Measurements from ENCODE around the gene YTHDF1.
"Not testable (repeated sequence)": the region's sequence is repeated elsewhere in the genome, so short reads cannot be mapped to it uniquely, and the experiment has no call there.

YTHDF1 gene

DNA sequence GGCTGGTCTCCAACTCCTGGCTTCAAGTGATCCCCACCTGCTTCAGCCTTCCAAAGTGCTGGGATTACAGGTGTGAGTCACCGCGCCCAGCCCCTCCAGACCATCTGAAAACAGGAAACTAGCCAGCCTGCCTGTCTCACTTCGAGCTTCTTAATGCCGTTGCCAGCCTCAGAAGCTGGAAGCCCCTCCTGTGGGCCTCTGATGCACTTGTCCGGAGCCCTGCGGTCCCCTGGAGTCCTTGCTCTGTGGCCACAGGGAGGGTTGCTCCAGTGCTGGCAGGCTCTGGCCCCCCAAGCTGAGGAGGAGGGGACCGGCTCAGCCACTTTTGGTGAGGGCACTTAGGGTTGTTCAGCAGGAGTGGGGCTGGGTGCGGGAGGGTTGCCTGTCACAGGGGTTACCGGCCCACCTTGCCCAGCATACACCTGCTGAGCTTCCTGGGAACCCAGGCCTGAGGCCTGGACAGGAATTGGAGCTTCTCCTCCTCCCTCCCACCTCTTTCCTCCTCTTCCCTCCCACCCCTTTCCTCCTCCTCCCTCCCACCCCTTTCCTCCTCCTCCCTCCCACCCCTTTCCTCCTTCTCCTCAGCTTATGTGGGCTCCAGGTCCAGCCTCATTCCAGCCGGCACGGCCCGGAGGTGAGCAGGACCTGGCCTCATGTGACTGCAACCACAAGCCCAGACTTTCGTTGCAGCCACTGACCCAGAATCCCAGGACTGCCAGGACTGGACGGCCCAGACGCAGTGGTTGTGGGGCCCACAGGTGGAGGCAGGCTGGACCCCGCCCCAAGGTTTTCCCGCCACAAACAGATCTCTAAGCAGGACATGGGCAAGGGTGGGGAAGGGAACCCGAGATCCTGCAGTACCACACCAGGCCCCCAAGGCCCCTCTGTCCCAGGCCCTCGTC is 10.4 kb upstream of the YTHDF1 start:
- FAIRE-seq = no peak

DNA sequence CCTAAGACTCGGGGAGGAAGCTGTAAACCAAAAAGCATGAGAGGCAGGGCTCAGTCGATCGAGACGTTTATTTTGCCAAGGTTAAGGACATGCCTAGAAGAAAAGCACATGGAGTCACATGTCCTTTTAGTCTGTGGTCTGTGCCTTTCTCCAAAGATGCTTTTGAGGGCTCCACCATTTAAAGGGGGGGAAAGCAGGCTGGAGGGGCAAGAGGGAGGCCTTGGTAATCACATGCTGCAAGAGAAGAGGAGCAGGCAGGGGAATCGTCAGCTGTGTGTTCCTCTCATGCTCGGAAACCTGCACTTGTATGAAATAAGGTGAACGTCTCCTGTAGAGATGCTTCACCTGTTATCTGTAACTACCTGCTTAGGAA is 9.1 kb upstream of the YTHDF1 start:
- FAIRE-seq = no peak

DNA sequence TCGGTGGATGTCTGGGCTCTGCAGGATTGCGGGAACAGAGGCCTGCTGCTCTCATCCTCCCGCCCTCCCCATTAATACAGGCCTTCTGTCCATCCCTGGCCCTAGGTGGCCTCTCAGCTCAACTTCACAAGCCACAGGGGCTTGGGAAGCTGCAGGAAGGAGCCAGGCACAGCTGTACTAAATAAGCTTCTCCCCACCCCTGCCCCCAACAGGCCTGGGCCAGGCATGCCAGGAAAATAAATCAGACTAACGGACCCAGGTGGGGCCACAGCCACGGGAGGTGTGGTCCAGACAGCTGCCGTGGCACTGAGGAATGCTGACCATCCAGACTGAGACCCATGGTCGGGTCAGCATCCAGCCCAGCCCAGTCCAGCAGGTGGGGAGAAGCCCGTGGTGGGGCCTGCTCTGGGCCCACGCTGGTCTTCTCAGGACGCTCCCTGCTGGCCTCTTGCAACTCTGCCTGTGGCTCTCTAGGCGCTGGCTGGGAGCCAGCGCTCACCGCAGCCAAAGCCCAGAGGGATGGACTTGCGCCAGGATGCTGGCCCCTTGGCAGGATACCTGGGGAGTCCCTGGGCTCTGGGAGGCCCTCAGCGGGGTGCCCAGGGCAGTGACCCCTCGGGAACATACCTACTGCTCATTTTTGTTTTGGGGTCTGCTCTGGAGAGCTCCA is 8.6 kb upstream of the YTHDF1 start:
- no peak for FAIRE-seq

DNA sequence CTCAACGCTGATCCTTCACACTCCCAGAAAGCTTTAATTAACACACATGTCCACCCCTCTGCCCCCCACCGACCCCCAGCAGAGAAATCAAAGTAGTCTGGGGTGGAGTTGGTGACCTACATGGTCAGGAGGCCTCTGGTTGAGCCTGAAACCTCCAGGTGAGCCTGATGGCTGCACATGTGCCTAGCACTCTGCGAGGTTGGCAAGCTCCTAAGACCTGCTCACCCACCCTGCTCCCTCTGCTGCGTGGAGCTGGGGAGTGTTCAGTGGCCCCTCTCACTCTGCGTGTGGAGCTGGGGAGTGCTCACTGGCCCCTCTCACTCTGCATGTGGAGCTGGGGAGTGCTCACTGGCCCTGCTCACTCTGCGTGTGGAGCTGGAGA is 7.9 kb upstream of the YTHDF1 start:
- no peak for FAIRE-seq

DNA sequence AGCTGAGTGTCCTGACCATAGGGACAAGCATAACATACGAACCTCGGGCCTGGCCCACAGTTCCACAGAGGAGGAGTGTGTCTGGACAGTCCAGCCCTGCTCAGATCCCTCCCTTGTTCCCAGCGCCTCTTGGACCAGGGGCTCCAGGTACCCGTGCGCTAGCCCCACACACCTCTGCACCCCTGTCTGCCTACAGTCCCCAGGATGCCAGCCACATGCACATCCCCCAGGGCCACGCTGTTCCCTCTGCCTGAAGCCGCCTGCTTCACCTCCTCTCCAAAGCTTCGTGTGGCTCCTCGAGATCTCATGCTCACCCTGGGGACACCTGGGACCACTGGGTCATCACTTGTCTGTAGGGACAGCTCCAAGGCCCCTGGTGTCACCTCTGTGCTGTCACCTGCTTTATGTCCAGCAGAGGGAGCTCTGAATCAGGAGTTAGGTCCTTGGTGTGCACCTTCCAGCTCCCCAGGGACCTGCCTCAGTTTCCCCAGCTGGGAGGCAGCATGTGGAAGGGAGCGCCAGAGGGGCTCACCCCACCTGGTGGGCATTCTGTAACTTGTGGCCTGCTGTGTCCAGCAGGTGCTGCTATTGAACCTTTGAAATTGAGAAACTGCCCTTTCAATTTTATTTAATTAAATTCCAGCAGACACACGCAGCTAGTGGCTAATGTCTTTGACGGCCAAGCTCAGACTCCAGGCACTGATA is 7.3 kb upstream of the YTHDF1 start:
- no peak for FAIRE-seq

DNA sequence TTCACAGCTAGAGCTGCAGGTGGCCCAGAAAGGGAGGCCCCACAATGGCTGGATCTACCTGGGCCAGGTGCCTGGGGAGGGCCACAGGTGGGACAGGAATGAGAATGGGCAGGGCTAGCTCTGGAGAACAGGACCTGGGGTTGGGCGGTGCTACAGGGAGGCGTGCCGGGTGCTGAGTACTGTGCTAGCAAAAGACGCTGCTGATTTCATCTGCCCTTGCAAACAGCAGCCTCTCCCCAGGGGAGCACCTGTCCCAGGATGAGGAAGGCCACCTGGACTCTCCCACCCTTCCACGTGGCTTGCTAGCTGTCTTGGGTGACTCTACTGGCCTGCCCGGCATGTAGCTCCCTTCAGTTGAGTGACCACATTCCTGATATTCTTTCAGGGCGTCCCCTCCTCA is 6.6 kb upstream of the YTHDF1 start:
- FAIRE-seq = no peak

DNA sequence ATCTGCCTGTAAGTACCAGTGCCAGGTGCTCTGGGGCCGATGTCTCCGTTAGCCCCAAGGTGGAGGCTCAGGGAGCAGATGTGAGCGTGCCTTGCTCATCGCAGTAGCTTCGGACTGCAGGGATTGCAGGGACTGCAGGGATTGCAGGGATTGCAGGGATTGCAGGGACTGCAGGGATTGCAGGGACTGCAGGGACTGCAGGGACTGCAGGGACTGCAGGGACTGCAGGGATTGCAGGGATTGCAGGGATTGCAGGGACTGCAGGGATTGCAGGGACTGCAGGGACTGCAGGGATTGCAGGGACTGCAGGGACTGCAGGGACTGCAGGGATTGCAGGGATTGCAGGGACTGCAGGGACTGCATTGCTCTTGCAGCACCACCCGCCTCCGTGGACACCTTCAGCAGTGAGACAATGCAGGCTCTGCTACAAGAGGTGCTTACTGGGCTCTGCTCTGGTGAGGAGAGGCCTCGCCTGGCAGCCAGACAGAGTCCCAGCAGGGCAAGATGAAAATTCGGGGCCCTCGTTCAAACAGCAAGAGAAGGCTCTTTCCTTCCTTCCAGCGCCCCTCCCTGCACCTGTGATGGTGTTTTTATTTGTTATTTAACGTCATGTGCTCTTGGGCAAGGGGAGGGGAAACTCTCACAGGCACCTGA is 5.6 kb upstream of the YTHDF1 start:
- FAIRE-seq = not testable (repeated sequence)

DNA sequence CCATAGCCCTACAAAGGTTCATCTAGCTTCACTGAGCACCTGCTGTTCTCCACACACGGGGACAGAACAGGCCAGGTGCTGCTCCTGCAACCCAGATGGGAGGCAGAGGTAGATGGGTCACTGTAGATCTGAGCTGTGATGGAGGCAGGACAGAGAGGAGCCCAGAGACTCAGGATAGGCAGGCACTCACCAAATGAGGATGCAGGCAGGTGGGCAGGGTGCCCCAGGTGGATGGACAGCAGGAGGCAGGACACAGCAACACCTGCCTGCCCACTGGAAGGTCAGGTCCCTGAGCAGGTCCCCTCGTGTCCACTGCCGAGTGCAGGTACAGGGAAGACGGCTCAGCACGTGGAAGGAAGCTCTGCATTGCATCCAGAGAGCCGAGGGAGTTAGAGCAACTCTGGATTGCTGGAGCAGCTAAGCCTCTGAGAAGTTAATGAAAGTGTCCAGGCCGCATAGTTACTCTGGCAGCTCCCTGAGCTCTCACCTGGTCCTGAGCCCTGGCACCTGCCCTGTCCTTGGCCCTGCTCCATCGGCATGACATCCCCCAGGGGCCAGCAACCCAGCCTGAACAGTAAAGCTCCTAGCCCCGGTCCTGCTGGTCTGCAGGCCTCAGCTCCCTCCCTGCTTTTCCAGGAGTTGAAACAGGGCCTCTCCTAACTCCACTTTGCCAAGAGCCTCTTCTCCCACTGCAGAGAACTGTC is 4.9 kb upstream of the YTHDF1 start:
- no peak for FAIRE-seq

DNA sequence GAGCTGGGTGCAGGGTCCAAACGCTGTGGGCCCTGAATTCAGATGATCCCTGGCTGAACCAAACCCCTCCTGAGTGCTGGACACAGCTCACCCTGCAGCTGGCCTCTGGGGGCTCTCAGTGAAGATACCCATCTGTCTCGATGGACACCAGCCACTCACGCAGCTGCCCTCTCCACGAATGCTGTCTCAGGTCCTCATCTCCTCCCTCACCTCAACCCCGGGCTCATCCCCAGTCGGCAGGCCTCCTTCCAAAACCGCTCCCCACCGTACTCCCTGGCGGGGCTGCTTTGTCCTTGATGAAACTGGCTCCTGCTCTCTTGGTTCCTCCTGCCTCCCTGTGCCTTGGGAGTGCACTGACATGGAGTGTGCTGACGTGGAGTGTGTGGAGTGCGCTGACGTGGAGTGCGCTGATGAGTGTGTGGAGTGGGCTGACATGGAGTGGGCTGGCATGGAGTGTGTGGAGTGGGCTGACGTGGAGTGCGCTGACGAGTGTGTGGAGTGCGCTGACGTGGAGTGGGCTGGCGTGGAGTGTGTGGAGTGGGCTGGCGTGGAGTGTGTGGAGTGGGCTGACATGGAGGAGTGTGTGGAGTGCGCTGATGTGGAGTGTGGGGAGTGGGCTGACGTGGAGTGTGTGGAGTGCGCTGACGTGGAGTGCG is 4.1 kb upstream of the YTHDF1 start:
- no peak for FAIRE-seq

DNA sequence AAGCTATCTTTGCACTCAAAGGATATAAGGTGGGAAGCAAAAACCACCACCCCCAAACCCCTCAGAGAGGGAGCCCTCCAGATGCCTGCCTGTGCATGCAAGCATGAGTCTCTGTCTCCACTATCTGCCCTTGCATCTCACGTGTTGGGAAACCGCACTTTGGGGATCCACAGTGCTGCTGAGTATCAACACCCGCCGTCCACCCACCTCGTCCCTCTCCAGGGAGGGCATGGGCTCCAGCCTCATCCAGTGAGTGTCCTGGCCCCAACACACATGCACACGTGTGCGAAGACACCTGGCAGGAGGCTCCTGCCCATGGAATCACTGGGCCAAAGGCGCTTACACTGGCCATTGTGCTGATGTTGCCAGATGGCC is 3.5 kb upstream of the YTHDF1 start:
- no peak for FAIRE-seq

DNA sequence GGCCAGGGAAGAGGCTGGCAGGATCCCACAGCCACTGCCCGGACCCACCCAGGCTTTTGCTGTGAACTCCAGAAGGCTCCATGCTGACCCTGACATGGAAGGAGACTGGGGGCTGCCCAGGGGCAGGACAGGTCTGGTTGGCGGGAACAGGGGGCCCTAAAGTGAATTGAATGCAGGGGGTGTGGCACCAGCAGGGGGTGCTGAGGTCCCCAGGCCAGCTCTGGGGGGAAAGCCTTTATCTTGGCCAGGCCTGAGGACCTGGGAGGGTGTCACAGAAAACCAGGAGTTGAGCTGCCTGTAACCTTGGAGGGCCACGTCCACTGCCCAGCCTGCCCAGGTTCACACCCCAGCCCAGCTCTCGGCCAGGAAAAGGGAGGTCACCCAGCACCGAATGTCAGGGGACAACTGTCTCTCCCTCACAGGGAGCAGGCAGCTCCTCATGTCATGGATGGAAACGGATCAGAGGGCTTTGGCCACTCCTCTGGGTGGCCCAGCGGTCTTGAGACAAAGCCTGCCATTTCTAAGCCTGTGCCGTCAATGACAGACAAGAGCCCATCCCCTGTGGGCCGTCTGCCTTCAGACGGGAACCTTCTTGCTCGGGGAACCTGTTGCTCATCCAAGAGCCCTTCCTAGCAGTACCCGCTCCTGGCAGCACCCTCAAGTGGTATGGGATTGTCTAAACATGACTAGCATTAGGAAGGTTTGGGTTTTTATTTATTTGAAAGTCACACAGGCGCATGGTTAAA is 2.9 kb upstream of the YTHDF1 start:
- FAIRE-seq = no peak

DNA sequence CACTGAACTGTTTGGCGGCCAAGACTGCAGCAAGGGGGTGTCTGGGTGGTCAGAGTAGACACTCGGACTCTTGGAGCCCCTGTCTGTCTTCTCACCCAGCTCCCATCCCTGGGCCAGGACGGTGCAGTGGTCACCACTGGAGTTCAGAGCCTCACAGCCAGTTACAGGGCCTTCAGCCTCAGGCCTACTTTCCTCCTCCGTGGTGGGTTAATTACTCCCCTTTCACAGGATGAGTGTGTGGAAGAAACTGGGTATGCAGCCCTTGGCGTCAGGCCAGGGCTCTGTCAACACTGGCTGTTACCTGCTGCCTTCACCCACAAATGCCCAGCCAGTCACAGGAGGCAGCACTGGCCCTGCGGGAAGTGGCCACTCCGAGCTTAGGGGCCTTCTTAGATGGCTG is 1.8 kb upstream of the YTHDF1 start:
- no peak for FAIRE-seq

DNA sequence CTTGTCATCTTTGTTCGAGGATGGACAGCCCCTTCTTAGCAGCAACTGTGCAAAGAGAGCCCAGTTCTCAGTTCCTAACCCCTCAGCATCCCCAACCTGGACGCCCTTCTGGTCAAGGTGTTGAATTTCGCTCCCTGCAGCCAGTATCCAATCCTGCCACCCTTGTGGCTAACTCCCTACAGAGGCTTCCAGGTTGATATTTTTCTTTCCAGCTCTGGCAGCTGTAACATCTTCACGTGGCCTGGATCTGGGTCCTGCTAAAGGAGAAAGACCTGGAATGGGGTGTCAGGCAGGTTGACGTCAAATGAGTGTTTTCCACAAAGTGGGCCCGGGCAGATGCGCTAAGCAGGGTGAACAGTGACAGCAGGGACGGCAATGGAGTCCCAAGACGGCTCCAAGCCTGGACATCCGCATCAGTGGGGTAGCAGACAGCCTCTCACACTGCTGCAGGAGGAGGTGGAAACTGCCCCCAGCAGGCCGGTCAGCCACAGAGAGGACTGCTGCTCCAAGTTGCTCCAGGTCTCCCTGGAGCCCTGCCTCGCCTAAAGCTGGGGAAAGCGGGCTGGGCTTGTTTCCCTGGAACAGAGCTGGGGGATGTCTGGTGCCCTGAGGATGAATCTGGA is 1.0 kb upstream of the YTHDF1 start:
- FAIRE-seq = no peak

DNA sequence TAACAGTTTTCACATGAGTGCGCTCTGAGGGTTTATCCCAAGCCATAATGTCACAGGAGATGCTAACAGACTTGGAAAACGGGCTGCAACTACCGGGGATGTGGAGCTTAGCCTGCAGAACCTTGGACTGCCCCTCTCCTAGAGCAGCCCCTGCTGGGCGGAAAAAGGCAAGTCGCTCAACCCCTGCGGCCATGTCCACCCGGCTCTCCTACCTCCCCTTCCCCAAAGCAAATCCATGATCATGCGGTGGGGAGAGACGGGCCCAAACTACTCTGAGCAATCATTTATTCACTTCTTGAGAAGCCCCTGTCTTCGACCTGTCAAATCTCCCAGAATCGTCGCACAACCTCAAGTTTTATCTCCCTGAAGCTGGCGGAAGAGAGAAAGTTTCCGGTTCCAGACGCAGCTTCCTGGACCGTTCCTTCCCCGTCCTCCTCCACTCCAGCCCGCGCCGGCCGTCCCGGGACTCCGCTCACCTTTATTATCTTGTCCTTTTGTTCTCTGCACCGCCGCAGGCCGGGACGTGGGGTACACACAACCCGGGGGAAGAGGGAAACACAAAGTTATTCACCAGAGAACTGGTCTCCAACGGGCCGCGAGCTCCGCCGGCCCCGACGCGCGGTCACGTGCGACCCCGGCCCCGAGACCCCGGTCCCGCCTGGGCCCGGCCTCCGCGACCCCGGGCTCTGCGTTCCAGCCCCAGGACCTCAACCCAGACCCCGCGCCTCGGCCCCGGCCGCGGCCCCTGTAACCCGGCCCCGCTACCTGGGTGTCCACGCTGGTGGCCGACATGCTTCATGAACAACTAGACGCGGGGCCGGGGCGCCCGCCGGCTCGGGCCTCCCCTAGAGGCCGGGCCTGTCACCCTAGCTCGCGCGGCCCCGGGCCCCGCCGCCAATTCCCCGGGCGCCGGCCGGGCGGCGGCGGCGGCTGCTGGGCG is 560 bp downstream of the YTHDF1 start:
- no peak for FAIRE-seq

DNA sequence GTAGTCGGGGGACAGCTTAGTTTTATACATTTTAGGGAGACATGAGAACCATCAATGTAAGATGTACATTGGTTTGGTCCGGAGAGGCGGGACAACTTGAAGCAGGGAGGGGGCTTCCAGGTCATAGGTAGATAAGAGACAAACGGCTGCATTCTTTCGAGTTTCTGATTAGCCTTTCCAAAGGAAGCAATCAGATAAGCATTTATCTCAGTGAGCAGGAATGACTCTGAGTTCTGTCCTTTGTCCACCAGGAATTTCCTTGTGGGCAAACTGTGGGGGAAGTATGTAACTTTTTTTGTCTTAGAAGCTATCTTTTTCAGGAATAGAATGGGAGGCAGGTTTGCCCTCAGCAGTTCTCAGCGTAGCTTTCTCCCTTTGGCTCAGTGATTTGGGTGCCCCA is 1.4 kb downstream of the YTHDF1 start:
- FAIRE-seq = no peak

DNA sequence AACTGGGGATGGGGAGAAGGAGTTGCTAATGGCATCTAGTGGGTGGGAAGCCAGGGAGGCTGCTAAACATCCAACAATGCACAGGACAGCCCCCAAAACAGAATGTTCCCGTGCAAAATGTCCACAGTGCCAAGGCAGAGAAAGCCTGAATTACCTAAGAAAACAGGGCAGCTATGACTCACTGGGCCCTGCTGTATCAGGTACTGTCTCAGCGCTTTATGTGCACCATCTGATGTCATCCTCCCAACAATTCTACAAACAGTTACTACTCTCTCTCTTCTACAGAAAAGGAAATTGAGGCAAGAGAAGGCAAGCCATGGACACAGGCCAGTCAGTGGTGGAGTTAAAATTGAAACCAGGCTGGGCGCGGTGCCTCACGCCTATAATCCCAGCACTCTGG is 3.1 kb downstream of the YTHDF1 start:
- FAIRE-seq = no peak

DNA sequence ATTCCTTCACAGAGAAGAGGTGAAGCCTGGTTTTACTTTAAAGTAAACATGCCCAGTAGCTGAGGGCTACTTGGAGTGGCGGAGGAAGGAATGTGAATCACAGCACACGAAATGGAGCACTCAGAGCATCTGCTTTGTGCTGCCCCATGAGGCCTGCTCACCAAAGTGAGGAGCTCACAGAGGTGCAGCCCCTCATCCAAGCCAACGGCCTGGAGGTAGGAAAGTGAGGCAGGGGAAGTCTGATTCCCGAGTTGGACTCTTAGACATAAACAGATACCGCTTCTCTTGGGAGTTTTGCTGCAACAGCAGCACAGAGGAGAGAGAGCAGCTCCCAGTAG is 3.6 kb downstream of the YTHDF1 start:
- FAIRE-seq = no peak

DNA sequence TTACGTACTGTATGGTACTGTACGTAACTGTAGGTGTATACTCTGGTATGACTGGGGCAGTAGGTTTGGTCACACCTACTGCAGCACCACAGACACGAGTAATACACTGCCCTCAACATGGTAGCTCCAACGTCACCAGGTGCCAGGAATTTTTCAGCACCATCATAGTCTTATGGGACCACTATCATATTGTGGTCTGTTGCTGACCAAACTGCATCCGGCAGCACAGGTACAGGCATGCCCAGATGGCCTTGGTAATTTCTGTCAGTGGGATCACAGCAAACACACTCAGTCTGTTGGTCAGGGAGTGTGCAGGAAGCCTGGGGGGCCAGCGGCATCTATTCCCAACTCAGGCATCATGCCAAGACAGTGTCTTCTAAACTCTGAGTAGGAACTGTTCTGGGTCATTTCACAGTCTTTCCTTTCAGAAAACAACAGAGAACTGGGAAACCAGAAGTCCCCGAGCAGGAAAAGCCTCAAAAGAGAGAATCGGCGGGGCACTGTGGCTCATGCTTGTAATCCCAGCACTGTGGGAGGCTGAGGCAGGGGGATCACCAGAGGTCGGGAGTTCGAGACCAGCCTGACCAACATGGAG is 5.8 kb downstream of the YTHDF1 start:
- no peak for FAIRE-seq

DNA sequence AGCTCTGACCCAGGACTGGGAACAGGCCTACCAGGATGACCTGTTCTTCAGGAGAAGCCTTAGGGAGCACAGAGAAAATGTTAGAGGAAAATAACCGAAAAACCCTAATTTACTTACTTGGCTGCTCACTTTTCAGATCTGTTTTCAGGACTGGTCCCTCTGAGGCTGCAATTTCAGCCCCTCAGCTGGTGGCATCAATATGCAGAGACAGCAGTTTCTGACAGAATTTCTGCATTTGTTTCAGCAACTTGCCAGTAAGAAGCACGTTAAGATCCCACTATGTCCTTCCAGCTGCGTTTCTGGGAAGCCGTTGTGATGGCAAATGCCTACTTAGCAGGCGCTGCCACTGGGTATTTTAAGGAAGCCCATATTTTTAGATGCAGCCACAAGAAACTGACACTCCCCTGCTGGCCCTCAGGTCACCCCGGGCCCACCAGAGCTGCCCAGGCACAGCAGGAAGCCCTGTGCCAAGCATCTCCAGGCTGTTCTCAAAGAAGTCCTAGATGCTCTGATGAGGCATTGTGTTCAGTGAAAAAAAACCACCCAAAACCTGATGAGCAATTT is 7.5 kb downstream of the YTHDF1 start:
- FAIRE-seq = no peak
